ENCODE measurements around the gene COL1A1. TPM values are rescaled to one million over a fixed set of nuclear protein-coding genes. Genes with fewer than 3 reads are reported as not detected.
A peak's percentile ranks its signal among the peaks of the same experiment; 100 is the strongest.

COL1A1 gene
- polyA plus RNA-seq, 3 donors = not detected

DNA sequence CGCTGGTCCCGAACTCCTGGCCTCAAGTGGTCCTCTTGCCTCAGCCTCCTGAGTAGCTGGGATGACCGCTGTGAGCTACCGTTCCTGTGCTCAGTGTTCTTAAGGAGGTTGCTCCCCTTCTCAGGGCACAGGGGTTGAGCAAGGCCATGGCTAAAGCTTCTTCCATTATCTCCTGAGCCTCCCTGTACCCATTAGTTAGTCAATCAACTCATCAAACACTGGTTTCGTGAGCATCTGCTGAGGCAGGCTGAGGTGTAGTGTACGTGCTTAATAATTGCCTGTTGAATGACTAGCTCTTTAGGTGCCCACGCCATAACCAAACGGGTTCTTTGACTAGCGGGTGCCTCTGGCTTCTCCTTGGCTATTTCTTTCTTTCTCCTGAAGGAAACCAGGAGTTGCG lies 24.0 kb downstream of the COL1A1 start:
- no peaks in the 10 kb centered on the region for H3K27me3 ChIP-seq (ENCODE audit: control insufficient read depth in 2 of 2, insufficient read depth in 2 of 2, low read length in 2 of 2)
- H3K9ac ChIP-seq (ENCODE audit: insufficient read depth, low read length, poor library complexity, severe bottlenecking) = no peak overlapping the region
- peaks cover 0 to 2% (median 0%) of the 10 kb centered on the region in 7 donors for H3K9me3 Mint-ChIP-seq
- no peaks in the 10 kb centered on the region for H4K20me1 ChIP-seq (ENCODE audit: insufficient read depth, low read length)
- intact Hi-C loops (cut with micrococcal nuclease) = no loop called here
- no peak overlapping the region for H3K27ac ChIP-seq (ENCODE audit: low read depth in 1 of 2, low read length in 2 of 2)
- TF ChIP-seq CTCF (IDR thresholded peaks at IDR 0.05) = no peak
- H3K36me3 ChIP-seq (replicated peaks in 1 of 2; ENCODE audit: control insufficient read depth in 1 of 2, insufficient read depth in 2 of 2, low read length in 2 of 2) = no peaks in the 10 kb centered on the region
- H2AFZ ChIP-seq (ENCODE audit: insufficient read depth, low read depth, low read length, poor library complexity, severe bottlenecking) = no peak overlapping the region
- H3K4me1 Mint-ChIP-seq = peaks cover 19% of the 10 kb centered on the region
- H3K4me1 ChIP-seq (ENCODE audit: control insufficient read depth in 1 of 2, insufficient read depth in 2 of 2, low read length in 2 of 2) = peaks cover 8 to 23% of the 10 kb centered on the region in 2 donors
- DNase-seq = no peak
- H3K79me2 ChIP-seq (ENCODE audit: insufficient read depth, low read length) = no peaks in the 10 kb centered on the region
- H3K4me2 ChIP-seq (replicated peaks; ENCODE audit: extremely low read depth, low read length, poor library complexity, severe bottlenecking) = no peak overlapping the region
- no peaks in the 10 kb centered on the region for H3K9me3 ChIP-seq (replicated peaks in 1 of 2; ENCODE audit: control insufficient read depth in 1 of 2, insufficient read depth in 1 of 2, low read length in 2 of 2)
- peaks cover 9 to 17% (median 14%) of the 10 kb centered on the region in 3 donors for H3K27me3 Mint-ChIP-seq (ENCODE audit: low read depth in 3 of 3)
- H3K36me3 Mint-ChIP-seq = peaks cover 0 to 2% of the 10 kb centered on the region in 2 donors
- H3K4me3 ChIP-seq (replicated peaks in 1 of 3; ENCODE audit: low read depth in 2 of 3, low read length in 3 of 3) = no peak overlapping the region
- H3K27ac Mint-ChIP-seq = no peak overlapping the region
- 97% methylated on average over 7 of the region's 10 CpGs for WGBS (ENCODE audit: insufficient coverage)
- H3K4me3 Mint-ChIP-seq = no peak overlapping the region

DNA sequence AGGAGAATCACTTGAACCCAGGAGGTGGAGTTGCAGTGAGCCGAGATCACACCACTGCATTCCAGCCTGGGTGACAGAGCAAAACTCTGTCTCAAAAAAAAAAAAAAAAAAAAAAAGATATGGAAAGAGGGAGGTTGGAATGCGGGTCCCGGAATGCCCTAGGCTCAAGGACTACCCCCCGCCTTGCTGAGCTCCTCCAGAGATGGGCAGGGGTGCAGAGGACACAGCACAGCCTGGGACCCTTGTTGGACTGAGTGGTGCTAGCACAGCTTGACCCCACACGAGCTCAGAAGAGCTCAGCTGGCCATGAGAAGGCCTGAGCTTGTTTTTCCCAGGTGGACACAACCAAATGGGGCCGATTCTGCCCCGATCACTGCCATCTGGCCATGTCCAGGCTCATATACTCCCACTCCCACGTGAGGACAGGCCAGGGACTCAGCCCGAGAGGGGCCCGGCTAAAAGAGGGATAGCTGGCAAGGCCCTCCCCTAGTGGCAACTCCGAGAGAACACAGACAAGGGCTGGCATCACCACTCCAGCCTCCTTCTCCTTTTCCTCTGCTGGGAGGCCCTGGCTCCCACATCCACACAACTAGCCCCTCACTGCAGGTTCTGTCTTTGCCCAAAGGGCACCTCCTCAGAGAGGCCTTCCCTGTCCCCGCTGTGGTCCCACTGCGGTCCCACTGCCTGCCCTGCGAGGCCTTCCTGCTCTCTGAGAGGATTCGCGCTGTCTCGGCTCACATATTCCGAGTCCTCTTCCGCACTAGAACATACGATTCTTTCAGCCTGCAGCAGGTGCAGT lies 24.7 kb downstream of the COL1A1 start:
- no peaks in the 10 kb centered on the region for H3K9me3 ChIP-seq (replicated peaks in 1 of 2; ENCODE audit: control insufficient read depth in 1 of 2, insufficient read depth in 1 of 2, low read length in 2 of 2)
- Mint-ChIP-seq H3K27me3 (ENCODE audit: low read depth in 3 of 3) (peaks cover 12 to 17% (median 14%) of the 10 kb centered on the region in 3 donors), H3K36me3 (peaks cover 0 to 2% of the 10 kb centered on the region in 2 donors), H3K4me1 (peaks cover 15% of the 10 kb centered on the region), H3K27ac (peak overlapping the region in 1 of 7 donors; percentile 26), H3K4me3 (no peak overlapping the region), H3K9me3 (peaks cover 0 to 2% (median 0%) of the 10 kb centered on the region in 7 donors)
- no peaks in the 10 kb centered on the region for H4K20me1 ChIP-seq (ENCODE audit: insufficient read depth, low read length)
- no peak overlapping the region for H3K9ac ChIP-seq (ENCODE audit: insufficient read depth, low read length, poor library complexity, severe bottlenecking)
- no peak overlapping the region for H3K4me3 ChIP-seq (replicated peaks in 1 of 3; ENCODE audit: low read depth in 2 of 3, low read length in 3 of 3)
- H3K36me3 ChIP-seq (replicated peaks in 1 of 2; ENCODE audit: control insufficient read depth in 1 of 2, insufficient read depth in 2 of 2, low read length in 2 of 2) = no peaks in the 10 kb centered on the region
- no peak overlapping the region for H3K27ac ChIP-seq (ENCODE audit: low read depth in 1 of 2, low read length in 2 of 2)
- H3K4me1 ChIP-seq (ENCODE audit: control insufficient read depth in 1 of 2, insufficient read depth in 2 of 2, low read length in 2 of 2) = peaks cover 8 to 16% of the 10 kb centered on the region in 2 donors
- DNase-seq = no peak
- TF ChIP-seq CTCF (IDR thresholded peaks at IDR 0.05) = no peak
- no peaks in the 10 kb centered on the region for H3K79me2 ChIP-seq (ENCODE audit: insufficient read depth, low read length)
- no peak overlapping the region for H3K4me2 ChIP-seq (replicated peaks; ENCODE audit: extremely low read depth, low read length, poor library complexity, severe bottlenecking)
- 95% methylated on average over 18 of the region's 20 CpGs for whole genome bisulfite sequencing (ENCODE audit: insufficient coverage)
- H3K27me3 ChIP-seq (ENCODE audit: control insufficient read depth in 2 of 2, insufficient read depth in 2 of 2, low read length in 2 of 2) = no peaks in the 10 kb centered on the region
- no peak overlapping the region for H2AFZ ChIP-seq (ENCODE audit: insufficient read depth, low read depth, low read length, poor library complexity, severe bottlenecking)
- intact Hi-C loops (cut with micrococcal nuclease) = no loop called here

Measured in CD14-positive monocyte (primary cell).